Activated CD4-positive, CD25-positive, alpha-beta regulatory T cell treated with anti-CD3 and anti-CD28 coated beads, Interleukin-2, amount 50 U/mL, for 72 hours (primary cell): Measurements from ENCODE around the gene LFNG.
"Not testable (repeated sequence)": the region's sequence is repeated elsewhere in the genome, so short reads cannot be mapped to it uniquely, and the experiment has no call there.

Source experiments
- DNase-seq: peaks from one replicate; pipeline ENCODE4 v3.0.0; 2021

LFNG gene

DNA sequence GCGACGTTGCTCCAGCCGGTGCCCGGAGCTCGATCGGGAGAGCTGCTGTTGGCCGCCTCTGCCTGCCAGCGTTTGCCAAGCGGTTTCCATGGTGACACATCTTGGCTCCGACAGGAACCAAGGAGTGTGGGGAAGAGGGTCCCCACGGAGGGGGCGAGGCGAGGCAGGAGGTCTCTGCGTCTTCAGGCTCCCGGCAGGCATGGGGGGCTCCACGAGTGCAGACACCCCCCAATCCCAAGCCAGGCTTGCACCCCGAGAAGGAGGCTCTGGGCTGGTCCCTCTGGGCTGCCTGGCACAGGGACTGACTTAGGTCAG is 12.2 kb downstream of the LFNG start:
- DNase-seq: not testable (repeated sequence)

DNA sequence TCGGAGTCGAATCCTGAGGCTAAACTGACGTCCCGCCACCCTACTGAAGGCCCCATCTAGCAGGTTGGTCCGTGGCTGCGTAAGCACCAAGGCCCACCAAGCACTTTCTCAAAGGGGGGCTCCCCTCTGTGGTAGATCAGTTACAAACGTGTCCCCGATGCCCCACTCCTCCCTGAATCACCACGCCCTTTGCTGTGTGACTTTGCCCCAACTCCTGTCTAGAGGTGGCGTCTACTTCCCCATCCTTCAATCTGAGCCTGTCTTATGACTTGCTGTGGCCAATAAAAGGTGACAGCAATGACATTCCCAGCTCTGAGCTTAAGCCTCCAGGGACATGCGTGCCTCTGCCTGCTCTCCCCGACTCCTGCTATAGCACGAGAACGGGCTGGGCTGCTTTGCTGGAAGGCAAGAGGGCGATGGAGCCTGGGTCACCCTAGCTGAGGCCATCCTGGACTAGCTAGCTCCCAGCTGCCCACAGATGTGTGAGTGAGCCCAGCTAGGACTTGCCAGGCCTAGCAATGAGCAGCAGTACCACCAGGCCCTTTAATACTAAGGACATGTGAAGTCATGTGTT is 12.7 kb downstream of the LFNG start:
- DNase-seq: not testable (repeated sequence)

DNA sequence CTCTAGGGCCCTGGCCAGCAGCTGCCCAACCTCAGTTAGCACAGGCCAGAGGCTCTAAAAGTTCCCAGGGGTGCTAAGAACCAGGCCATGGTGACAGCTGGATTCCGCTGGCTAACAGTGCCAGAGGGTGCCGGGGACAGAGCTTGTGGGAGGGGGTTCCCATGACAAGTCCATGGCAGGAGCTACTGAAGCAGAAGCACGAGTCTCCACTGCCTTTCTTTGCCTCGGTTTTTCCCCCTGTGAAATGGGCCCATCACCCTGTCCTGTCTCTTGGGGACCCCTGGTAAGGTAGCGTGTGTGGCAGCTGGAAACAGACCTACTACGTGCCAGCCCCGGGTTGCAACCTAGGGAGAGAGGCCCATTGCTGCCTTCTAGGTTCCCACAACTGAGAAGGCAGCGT is 13.2 kb downstream of the LFNG start:
- DNase-seq: not testable (repeated sequence)

DNA sequence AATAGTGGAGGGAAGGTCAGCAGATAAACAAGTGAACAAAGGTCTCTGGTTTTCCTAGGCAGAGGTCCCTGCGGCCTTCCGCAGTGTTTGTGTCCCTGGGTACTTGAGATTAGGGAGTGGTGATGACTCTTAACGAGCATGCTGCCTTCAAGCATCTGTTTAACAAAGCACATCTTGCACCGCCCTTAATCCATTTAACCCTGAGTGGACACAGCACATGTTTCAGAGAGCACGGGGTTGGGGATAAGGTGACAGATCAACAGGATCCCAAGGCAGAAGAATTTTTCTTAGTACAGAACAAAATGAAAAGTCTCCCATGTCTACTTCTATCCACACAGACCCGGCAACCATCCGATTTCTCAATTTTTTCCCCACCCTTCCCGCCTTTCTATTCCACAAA is 14.0 kb downstream of the LFNG start:
- DNase-seq: not testable (repeated sequence)

DNA sequence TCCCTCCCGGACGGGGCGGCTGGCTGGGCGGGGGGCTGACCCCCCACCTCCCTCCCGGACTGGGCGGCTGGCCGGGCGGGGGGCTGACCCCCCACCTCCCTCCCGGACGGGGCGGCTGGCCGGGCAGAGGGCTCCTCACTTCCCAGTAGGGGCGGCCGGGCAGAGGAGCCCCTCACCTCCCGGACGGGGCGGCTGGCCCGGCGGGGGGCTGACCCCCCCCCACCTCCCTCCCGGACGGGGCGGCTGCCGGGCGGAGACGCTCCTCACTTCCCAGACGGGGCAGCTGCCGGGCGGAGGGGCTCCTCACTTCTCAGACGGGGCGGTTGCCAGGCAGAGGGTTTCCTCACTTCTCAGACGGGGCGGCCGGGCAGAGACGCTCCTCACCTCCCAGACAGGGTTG is 14.6 kb downstream of the LFNG start:
- not testable (repeated sequence) for DNase-seq

DNA sequence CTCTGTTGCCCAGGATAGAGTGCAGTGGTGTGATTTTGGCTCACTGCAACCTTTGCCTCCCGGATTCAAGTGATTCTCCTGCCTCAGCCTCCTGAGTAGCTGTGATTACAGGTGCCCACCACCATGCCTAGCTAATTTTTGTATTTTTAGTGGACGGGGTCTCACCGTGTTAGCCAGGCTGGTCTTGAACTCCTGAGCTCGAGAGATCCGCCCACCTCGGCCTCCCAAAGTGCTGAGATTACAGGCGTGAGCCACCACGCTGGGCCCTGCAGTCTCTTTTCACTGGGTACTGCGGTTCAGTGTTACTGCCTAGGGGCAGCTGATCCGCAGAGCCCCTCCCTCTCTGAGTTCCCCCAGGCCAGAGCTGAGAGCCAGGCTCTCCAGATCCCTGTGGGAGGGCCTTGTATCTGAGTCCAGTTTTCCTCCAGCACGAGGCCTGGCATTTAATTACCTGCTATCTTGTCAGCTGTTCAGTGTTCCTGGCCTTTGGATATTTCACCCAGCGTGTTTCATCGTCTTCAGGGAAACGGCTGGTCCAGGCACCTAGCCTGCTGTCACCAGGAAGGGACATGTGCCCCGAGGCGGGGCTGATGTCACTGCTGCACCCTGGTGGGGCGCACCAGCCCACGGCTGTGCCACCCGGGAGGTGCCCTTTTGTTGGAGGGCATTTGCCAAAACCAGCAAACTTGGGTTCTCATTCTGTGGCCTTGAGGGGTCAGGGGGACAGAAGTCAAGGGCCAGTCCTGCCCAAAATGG is 16.5 kb downstream of the LFNG start:
- DNase-seq: not testable (repeated sequence)

DNA sequence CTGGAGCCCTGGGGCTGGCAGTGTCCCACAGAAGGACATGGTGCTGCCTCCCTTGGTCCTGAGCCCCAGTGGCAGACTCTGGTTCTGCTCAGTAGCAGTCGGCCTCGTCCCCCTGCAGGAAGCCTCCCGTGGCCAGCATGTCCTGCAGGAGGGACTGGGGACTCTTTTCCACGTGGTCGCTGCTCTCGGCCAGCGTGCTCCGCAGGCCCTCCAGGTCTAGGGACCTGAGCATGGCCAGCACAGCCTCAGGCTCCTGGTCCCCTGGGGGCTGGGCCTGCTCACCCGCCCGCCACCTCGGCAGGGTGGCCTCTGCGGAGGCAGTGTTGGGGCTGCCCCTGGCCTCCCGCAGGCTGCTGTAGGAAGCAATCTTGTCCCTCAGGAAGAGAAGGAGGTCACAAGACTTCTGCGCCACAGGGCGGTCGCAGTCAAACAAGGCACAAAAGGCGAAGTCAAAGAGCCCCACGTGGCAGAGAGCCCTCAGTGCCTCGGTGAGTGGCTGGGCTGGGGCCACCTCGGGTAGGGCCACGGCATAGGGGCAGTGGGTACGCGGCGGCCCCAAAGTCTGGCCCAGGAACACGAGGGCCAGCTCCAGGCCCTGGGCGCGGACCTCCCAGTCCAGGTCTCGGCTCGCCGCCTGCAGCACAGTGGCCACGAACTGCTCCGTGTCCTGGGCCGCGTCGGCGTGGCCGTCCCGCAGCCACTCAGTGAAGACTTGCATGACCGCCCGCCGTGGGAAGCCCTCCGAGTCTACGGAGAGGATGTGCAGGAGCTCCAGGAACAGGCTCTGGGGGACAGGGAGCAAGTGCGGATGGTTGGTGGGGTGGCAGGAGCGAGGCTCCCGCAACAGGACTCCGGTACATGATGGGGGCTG is 18.6 kb downstream of the LFNG start:
- no peak for DNase-seq

GRCh38 chr7:2539031-2539911 is 19.7 kb downstream of the LFNG start:
- DNase-seq: no peak

DNA sequence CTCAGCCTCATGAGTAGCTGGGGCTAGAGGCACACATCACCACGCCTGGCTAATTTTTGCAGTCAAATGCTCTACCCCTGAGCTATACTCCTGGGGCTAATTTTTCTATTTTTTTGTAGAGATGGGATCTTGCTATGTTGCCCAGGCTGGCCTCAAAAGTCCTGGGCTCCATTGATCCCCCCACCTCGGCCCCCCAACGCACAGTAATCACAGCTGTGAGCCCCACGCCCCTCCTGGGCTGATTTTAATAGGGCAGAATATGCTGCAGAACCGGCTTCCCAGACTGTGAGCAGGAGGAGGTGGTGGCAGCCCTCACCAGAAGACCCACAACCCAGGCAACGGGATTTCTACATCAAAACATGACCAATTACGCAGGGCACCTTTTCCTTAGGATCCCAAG is 20.6 kb downstream of the LFNG start:
- DNase-seq: no peak

- no peak for DNase-seq
Measured at GRCh38 chr7:2540641-2541051, 21.1 kb downstream of the LFNG start.

DNA sequence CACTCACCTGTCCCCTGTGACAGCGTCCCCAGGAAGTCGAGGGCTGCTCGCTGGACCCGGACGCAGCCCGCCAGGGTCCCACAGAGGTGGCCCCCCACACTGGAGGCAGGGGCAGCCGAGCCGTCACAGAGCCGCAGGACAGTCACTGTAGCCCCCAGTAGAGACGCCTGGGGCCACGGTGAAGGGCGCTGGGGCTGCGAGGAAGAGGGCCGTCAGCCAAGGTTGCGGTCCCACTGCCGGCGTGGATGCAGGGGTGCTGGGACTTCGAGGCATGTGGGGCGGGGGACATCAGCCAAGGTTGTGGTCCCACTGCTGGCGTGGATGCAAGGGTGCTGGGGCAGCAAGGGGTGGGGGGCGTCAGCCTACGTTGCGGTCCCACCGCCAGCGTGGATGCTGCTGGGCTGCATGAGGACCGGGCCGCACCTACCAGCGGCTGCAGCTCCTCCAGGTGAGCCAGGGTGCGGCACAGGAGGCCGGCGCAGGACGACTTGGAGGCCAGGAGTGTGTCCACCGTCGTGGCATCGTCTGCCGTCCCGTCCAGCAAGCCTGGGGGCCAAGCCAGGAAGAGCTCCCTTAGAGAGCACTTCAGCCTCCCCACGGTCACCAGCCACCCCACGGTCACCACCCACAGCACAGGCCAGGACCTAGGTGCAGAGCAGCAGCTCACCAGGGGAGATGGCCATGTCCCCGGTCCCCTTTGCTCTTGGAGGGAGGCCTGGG is 21.9 kb downstream of the LFNG start:
- no peak for DNase-seq

DNA sequence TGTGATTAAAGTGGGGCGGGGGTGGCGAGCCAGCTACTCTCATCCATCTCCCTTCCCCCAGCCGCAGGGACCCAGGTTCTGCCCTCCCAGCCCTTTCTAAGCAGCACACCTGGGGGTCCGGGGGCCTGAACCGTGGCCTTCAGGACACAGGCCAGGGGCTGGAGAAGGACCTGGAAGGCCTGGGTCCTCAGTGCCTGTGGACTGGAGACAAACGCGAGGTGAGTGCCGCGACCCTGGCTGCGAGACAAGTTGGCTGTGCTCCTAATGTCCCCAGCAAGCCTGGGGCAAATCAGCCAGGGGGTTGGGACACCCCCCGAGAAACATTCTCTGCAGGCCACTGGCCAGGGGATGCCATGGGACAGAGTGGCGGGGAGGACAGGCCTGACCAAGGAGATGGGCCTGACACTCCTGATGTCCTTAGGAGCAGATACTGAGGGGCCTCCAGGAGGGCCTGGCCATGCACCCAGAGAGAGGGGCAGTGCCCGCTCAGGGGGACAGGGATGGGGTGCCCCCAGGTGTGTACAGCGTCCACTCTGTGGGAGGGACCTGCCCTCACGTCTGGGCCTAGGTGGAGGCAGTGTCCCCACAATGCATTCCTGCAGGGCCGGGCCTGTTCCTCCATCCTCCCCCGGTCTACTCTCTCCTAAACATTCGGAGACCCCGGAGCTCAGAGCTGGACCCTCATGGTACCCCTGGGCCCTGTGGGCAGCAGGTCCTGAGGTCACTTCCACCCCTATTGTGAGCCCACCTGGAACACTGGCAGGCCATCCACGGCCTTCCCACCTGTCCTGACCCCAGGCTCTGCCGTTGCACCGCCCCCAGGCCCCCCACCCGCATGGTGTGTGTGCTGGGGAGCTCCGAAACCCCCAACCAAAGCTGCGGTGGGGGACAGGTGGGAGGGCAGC is 22.7 kb downstream of the LFNG start:
- no peak for DNase-seq

GRCh38 chr7:2542916-2543871 is 23.6 kb downstream of the LFNG start:
- DNase-seq: no peak

DNA sequence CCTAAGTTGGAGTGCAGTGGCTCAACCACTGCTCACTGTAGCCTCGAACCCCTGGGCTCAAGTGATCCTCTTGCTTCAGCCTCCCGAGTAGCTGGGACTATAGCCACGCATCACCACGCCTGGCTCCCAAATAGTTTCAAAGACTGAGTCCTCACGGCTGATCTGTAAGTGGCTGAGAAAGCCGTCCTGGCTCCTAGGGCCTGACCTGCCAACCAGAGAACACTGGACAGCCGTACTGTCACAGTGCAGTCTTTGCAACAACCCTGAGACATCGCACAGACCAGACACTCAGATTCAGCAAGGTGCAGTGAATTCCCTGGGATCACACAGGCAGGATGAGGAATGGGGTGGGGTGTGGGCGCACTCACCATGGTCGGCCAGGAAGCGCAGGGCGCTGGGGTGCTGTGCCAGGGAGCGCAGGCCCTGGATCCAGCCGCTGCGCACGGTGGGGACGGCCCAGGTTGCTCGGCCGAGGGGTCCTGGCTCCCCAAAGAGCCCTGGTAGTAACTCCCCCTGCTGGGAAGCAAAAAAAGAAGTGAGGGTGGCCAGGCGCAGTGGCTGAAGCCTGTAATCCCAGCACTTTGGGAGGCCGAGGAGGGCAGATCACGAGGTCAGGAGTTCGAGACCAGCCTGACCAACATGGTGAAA is 25.1 kb downstream of the LFNG start:
- no peak for DNase-seq

DNA sequence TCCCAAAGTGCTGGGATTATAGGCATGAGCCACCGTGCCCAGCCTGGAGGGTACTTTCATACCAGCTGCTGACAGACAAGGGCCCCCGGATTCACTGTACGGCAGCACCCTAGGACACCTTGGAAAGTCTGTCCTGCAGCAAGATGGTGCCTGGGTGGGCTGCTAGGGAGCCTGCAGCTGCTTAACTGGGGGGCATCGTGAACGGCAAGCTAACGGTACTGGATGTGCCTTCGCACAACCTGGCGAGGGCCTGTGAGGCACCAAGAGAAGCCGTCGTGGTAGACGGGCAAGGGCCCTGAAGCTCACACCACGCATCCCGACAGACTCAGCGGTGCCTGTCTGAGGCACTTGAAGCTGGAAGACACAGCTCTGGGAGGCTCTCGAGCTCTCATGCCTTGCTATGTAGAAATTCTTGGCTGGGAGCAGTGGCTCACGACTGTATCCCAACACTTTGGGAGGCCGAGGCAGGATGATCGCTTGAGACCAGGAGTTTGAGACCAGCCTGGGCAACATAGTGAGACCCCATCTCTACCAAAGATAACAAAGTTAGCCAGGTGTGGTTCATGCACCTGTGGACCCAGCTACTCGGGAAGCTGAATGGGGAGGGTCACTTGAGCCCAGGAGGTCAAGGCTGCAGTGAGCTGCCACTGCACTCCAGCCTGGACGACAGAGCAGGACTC is 26.3 kb downstream of the LFNG start:
- no peak for DNase-seq

- no peak for DNase-seq
Measured at GRCh38 chr7:2546776-2547586, 27.4 kb downstream of the LFNG start.

DNA sequence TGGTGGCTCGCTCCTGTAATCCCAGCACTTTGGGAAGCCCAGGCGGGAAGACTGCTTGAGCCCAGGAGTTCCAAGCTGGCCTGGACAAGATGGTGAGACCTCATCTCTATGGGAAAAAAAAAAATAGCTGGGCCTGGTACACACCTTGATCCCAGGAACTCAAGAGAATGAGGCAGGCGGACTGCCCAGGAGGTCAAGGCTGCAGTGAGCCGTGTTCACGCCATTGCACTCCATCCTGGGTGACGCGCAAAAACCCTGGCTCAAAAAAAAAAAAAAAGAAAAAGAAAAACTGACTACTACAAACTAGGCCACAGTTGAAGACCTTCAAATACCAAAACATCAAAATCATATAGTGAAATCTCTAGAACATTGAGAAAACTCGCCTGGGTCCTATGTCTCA is 31.8 kb downstream of the LFNG start:
- DNase-seq: no peak

DNA sequence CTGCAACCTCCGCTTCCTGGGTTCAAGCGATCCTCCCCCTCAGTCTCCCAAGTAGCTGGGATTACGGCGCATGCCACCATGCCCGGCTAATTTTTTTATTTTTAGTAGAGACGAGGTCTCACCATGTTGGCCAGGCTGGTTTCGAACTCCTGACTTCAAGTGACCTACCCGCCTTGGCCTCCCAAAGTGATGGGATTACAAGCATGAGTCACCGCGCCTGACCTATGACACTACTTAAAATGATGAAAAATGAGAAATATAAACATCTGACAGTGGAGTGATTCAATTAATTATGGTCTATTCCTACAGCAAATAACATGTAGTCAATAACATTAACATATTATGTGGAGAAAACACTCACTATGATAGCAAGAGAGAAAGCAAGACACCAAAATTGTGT is 33.5 kb downstream of the LFNG start:
- no peak for DNase-seq
